ENCODE measurements around the gene ESPNL.
A peak's percentile ranks its signal among the peaks of the same experiment; 100 is the strongest.

- TF ChIP-seq GATA2 (IDR thresholded peaks at IDR 0.05; ENCODE audit: low read depth, low read length) = peak; percentile 63
- TF ChIP-seq GATA3 (IDR thresholded peaks at IDR 0.05; ENCODE audit: low read depth, low read length) = no peak
These were observed 74.6 kb downstream of the ESPNL start for GRCh38 chr2:238174701-238175100.
